GM18907 (cell line): Measurements from ENCODE around the gene MYO7A.

ENCODE experiments used
- ATAC-seq: cut with Tn5 transposase; IDR thresholded peaks from one replicate; pipeline ENCODE4 v1.9.1; 2021; ENCODE audit warnings: mild to moderate bottlenecking, moderate library complexity; ENCODE audit not compliant: unreplicated experiment

MYO7A gene

GRCh38 chr11:77181799-77182541, 53.9 kb downstream of the MYO7A start:
- no peak for ATAC-seq

- ATAC-seq, result no peak
Observed at GRCh38 chr11:77182542-77183430, 54.7 kb downstream of the MYO7A start.

- ATAC-seq, result no peak
Observed at GRCh38 chr11:77183431-77183984, 55.5 kb downstream of the MYO7A start.

GRCh38 chr11:77184136-77184860, 56.3 kb downstream of the MYO7A start:
- no peak for ATAC-seq

GRCh38 chr11:77186302-77186701, 58.3 kb downstream of the MYO7A start:
- no peak for ATAC-seq

GRCh38 chr11:77187111-77187750, 59.2 kb downstream of the MYO7A start:
- ATAC-seq, result no peak

GRCh38 chr11:77187776-77188632, 60.0 kb downstream of the MYO7A start:
- ATAC-seq, result no peak

GRCh38 chr11:77188633-77189491, 60.8 kb downstream of the MYO7A start:
- no peak for ATAC-seq

GRCh38 chr11:77189588-77190210, 61.7 kb downstream of the MYO7A start:
- no peak for ATAC-seq

- ATAC-seq, result no peak
Observed at GRCh38 chr11:77190331-77191075, 62.5 kb downstream of the MYO7A start.

- no peak for ATAC-seq
Observed at GRCh38 chr11:77191429-77191822, 63.4 kb downstream of the MYO7A start.

- no peak for ATAC-seq
Observed at GRCh38 chr11:77191823-77192495, 63.9 kb downstream of the MYO7A start.

GRCh38 chr11:77193167-77193566, 65.1 kb downstream of the MYO7A start:
- no peak for ATAC-seq

- ATAC-seq, result no peak
Observed at GRCh38 chr11:77193911-77194830, 66.1 kb downstream of the MYO7A start.

- ATAC-seq, result no peak
Observed at GRCh38 chr11:77195071-77195755, 67.2 kb downstream of the MYO7A start.
